SK-N-MC (cell line): Measurements from ENCODE around the gene TLX2.

ENCODE experiments used
- EZH2 ChIP-seq: fragments of 200-600 bp; sonication (generic); IDR thresholded peaks from one replicate; pipeline ENCODE4 v1.6.1; 2017; ENCODE audit warnings: antibody characterized with exemption
- FOXP2 ChIP-seq: optimal IDR thresholded peaks from 2 replicates; pipeline ENCODE3; 2011; ENCODE audit warnings: mild to moderate bottlenecking, moderate library complexity; ENCODE audit not compliant: insufficient read depth; ENCODE audit errors: extremely low read length, control extremely low read depth
- POLR2AphosphoS5 ChIP-seq: IDR thresholded peaks from 2 replicates; pipeline ENCODE4 v1.6.1; 2012; ENCODE audit warnings: mild to moderate bottlenecking, low read depth, low read length, borderline replicate concordance

DNA sequence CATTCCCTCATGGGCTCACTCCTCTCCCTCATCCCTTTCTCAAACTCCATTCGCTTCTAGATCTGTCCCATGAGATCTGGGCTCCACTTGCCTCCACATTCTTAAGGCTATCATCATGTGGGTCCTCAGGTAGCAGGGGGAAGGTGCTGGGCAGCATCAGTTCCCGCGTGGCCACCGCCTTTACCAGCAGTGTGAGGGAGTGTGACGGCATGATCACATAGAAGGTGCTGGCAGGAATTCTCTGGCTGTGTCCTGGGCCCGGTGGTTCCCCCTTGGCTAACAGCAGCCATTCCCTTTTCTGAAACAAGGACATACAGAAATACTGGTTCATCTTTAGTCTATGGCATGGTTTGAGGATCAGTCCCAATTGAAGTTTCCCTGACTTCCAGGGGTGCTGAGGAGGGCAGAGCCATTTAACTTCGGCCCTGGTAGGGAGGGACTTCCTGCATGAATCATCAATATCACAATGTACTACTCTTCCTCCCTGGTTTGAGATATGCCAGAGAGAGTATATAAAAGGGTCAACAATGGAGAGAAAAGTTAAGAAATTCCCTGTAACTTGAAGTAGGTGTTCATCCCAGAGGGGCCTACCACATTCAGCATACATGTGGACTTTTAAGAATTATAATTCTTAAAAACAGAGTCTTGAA is 48.0 kb downstream of the TLX2 start:
- no peak for TF ChIP-seq EZH2
- no peak for TF ChIP-seq POLR2AphosphoS5
- TF ChIP-seq FOXP2, result no peak
